Activated T-cell treated with anti-CD3 and anti-CD28 coated beads, Interleukin-2, amount 50 U/mL, for 48 hours (primary cell): ENCODE results near the gene ADCY6.

Experiments
- DNase-seq, 2 experiments: peaks; one replicate each; pipeline ENCODE4 v3.0.0-alpha.2; 2020

Gene ADCY6

GRCh38 chr12:48788854-48789775 lies at the start of gene ADCY6:
ADCY6 (minus strand) TSS chr12:48789089; CDS start chr12:48783434, 5,655 bp downstream.
- peak in 1 of 2 experiments; percentile 32 for DNase-seq

DNA sequence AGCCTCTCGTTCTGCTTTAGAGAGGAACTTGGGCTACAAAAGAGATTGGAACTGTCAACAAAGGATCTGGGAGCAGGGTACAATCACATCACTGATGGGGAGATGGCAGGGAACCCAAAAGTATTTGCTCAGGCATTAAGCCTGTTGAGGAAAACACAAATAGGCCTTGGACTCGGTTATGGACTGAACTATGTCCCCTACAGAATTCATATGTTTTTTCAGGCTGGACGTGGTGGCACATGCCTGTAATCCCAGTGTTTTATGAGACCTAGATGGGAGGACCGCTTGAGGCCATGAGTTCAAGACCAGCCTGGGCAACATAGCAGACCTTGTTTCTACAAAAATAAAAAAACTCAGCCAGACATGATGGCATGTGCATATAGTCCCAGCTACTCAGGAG lies 49.2 kb upstream of the ADCY6 start:
- no peak for DNase-seq

DNA sequence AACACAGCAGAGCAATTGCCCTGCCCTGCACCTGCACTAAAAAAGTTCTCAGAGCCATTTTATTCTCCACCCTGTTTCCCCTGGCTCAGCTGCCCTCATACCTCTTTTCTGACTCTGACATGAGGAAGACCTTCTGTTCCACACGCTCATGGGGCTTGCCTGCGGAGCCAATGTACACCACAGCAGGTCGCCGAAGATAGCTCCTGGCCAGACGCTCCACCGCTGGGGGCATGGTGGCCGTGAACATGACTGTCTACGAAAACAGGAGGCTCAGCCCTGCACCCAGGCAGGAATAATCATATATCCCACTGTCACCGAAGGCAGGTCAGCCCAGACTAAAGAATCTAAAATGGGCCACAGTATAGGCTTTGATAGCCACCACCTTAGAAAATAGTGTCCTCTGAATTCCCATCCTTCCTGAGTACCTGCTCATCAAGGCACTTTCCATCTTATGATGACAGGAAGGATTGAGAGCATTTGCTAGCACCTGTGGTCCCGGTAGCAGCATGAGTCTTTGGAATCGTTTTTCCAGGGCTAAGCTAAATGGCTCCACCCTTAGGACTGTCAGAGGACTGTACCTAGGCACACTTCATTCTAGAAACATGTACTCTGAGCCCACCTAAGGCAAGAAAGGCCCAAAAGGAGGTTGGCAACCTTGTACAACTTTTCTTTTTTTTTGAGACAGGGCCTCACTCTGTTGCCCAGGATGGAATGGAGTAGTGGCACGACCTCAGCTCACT lies 43.6 kb upstream of the ADCY6 start:
- no peak for DNase-seq

DNA sequence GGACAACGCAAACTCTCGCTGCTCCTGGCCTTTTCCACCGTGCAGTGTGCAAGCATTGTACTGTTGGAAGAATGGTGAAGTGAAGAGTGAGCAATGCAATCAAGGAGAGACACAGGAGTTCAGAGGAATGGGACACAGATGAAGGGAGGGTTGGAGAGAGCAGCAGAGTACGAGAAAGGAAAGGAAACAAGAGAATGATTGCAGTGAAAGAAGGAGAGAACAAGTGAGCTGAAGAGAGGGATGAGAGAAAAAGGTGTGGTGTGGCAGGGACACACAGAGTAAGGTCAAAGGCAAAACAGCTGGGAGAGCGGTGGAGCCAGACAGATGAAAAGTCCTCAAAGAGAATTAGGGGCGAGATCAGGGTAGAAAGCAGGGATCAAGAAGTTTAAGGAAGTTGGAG lies 42.4 kb upstream of the ADCY6 start:
- DNase-seq: no peak

DNA sequence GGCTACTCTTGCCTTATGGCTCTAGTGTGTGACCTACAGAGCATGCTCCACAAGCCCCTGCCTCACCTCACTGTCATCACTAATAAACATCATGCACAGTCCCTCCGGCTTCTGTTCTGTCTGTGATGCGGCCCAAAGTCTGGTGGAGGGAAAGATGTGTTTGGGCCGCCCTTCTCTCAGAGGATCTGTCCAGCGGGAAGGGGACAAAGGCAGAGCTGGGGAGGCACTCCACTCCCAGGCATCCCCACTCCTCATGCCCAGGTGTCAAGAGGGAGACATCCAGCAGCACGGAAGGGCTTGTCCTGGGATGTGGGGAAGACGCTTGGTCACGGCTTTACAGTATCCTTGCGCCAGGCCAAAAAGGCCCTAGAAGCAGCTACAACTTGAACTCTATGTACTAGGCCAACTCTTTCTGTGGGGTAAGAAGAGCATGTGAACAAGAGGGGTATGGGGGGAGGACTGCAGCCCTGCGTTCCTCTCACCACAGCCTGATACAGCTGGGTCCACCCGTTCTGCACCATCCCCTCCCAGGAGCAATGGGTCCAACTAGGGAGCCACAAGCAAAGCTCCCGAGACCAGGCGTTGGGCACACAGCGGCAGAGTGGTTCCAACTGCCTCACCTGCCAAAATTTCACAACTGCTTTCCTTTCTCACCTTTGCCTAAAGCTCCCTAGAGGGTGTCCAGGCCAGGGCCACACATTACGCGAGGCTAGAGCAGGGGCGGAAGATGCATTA lies 40.1 kb upstream of the ADCY6 start:
- no peak for DNase-seq

DNA sequence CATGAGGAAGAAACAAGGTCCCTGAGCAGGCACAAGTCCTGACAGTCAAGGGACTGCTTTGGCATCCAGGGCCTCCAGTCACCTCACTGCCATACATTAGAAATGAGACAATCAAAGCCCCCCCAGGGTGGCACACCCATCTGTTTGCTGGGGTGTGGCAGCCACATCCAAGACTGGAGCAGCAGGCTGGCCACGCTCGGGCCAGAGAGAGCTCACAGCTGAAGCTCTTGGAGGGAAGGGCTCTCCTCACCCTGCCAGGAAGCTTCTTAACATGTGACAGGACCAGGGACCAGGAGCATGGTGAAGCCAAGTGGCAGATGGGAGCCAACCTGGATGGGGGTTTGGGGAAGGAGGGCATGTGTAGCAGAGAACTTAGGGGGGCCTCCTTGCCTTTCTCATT lies 39.4 kb upstream of the ADCY6 start:
- no peak for DNase-seq

GRCh38 chr12:48827513-48828096 lies 38.7 kb upstream of the ADCY6 start:
- no peak for DNase-seq

GRCh38 chr12:48827026-48827425 lies 38.1 kb upstream of the ADCY6 start:
- DNase-seq: no peak

- no peak for DNase-seq
These were observed 37.4 kb upstream of the ADCY6 start for GRCh38 chr12:48826209-48826855.

- DNase-seq: no peak
These were observed 36.0 kb upstream of the ADCY6 start for GRCh38 chr12:48824905-48825304.

- DNase-seq: peak in 1 of 2 experiments; percentile 41
These were observed 35.2 kb upstream of the ADCY6 start for GRCh38 chr12:48824112-48824511.

DNA sequence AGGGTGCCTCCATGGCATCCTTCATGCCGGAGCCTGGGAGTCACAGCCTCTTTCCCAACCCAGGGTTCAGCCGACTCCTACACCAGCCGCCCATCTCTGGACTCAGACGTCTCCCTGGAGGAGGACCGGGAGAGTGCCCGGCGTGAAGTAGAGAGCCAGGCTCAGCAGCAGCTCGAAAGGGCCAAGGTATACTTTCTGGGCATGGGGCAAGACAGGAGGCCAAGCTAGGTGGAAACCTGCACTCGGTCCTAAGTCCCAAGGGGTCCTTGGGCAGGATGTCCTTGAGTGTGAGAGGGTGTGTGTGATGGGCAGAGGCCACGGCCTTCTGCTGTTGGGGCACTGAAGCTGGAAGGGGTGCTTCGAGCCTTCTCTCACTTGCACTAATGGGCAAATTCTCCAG lies 34.4 kb upstream of the ADCY6 start:
- DNase-seq: no peak

DNA sequence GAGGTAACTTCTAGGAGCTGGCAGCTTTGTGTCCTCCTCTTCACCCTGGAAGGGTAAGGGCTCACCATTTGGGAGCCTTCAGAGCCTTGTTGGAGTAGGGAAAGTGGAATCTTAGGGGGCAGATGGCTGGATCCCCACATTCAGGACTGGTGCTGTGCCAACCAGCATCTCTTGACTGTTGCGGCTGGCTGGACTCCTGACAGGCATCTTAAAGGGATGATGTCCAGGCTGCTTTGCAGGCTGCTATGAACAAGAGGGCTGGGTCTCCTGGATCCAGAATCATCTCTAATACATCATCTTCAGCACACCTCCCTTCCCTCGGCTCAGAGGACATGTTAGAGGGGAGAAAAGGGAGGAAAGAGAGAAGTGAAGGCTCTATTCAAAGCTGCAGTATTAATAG lies 33.8 kb upstream of the ADCY6 start:
- no peak for DNase-seq

GRCh38 chr12:48822139-48822538 lies 33.2 kb upstream of the ADCY6 start:
- no peak for DNase-seq

DNA sequence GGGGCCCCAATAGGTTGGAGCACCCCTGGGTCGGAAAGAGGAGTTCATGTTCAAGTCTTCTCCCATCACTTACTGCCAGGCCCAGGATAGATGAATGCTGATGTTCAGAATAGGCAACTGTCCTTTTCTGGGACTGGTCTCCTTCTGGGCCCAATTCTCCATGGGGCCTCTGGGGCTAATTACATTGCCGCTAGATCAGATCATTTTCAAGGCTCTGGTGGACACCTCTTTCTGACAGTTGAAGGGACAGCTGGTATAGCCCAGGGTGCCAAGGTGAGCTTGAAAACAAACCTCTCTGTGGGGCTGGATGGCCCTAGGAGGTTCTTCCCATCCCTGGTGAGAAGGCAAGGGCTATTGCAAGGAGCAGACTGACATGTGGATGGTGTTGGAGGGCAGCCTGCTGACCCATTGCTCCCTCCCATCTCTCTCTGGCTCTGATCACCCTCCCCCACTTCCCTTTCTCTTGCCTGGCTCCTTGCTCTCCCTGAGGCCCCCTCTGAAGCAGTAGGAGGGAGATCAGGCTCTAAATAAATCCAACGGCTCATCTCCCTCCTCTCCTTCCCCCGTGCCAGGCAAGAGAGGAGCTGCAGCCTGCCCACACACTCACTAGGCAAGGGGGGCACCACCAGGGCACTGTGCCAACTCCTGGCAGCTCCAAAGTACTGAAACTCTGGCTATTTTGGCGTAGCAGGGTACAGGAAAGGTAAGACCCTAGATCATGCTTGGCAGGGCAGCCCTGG lies 31.3 kb upstream of the ADCY6 start:
- DNase-seq: no peak

DNA sequence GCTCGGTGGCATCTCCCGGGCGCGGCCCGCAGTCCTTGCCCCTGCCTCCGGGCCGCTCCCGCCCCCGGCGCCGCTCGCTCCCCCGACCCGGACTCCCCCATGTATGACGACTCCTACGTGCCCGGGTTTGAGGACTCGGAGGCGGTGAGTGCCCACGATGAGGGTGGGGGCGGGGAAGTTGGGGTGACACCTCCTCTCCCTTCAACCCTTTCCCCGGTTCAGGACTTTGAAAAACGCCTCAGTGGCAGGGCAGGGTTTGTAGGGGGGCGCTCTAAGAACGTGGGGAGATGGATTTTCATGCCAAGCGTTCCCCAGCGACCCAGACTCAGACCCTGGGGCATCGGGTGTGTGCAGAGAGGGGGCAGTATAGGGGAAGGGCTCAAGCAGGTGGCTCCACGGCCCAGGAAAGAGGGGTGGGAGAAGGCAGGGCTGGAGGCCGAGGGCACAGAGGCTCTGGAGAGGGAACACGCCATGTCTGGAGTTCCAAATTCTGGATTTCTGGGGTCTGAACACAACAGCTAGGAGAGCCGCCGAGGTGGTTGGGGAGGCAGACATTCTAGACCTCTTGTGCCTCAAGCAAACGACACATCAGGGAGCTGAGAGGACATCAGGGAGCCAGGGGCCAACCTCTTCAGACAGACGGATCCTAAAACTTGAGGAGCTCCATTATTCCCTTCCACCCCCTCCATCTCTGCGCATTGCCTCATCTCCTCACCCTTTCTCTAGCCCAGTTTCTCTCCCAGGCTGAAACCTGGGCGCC lies 30.1 kb upstream of the ADCY6 start:
- peak; percentile 45 to 47 for DNase-seq

DNA sequence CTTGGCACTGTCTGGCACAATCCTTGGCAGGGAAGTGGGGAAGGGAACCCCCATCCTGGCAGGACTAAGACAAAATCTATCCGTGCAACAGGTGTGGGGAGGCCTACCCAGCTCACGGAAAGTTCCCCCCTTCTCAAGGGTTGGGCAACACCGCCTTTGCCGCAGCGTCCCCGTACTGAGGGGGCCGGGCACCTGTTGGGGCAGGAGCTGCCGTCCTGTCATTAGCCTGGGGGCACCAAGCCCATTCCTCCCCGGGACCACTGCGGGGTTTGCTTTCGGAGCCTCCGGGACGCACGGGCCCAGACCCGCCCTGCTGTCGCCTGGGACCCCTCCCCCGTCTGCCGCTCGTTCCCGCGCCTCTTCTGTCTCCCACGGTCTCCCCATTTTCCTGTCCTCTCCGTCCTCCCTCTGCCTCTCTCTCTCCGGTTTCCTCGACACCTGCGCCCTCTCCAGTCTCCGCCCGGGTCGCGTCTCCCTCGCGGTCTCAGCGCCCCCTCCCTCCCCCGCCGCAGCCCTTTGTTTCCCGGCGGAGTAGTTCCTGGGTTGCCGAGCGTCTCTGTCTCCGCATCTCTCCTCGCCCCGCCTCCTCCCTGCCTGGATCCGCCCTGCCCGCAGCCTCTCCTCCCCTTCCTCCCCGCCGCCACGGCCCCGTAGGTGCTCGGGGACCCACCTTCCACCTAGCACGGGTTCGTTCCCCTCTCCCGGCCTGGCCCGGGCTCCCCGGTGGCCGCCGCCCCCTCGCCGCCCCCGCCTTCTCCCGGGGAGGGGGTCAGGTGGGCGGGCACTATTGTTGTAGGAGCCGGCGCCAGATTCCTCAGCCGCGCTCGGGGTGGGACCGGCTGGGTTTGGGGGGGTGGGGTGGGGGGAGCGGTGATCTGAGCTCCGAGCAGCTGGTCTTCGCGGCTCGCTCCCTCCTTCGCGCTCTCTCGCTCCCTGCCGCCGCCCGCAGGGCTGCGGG lies 29.3 kb upstream of the ADCY6 start, which contains the start of gene CACNB3:
Gene CACNB3 (plus strand): TSS at position 624 of the 958 bp plus-strand sequence. CDS start 434 bp downstream, outside the sequence.
- peak; percentile 81 to 86 for DNase-seq

DNA sequence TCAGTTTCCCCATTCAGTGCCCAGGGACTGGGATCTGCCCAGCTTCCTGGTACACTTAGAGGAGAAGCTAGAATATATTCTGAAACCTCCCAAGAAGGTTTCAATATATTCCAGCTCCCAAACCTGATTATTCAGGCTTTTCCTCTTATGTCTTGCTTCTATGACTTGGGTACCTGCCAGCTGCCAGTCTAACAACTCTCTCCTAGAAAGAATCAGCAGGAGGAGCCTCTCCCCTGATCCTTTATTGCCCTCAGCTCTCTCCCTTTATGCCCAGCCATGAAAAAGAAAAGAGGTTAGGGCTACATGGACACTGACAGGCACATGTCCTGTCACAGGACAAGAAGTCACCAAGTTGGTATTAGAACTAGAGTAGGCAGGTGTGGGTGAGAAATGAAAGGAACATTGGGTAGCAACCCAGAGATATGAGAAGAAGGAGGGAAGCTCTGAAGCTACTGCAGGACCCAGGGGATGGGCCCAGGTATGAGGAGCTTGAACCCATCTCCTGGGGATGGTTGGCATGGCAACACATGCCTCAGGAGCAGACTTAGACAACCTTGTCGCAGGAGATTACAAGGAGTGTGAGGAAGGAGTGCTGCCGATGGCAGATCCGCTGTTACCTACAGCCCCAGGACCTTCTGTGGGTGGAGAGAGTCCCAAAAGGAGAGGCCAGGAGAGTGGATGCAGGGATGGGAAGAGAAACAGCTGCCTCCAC lies 27.4 kb upstream of the ADCY6 start:
- DNase-seq: no peak
